Measurements from ENCODE around the gene PIM1. TPM values are rescaled to one million over a fixed set of nuclear protein-coding genes. Genes with fewer than 3 reads are reported as not detected.
"Not testable (repeated sequence)": the region's sequence is repeated elsewhere in the genome, so short reads cannot be mapped to it uniquely, and the experiment has no call there.

The PIM1 gene
- polyA plus RNA-seq = 31.1 TPM

DNA sequence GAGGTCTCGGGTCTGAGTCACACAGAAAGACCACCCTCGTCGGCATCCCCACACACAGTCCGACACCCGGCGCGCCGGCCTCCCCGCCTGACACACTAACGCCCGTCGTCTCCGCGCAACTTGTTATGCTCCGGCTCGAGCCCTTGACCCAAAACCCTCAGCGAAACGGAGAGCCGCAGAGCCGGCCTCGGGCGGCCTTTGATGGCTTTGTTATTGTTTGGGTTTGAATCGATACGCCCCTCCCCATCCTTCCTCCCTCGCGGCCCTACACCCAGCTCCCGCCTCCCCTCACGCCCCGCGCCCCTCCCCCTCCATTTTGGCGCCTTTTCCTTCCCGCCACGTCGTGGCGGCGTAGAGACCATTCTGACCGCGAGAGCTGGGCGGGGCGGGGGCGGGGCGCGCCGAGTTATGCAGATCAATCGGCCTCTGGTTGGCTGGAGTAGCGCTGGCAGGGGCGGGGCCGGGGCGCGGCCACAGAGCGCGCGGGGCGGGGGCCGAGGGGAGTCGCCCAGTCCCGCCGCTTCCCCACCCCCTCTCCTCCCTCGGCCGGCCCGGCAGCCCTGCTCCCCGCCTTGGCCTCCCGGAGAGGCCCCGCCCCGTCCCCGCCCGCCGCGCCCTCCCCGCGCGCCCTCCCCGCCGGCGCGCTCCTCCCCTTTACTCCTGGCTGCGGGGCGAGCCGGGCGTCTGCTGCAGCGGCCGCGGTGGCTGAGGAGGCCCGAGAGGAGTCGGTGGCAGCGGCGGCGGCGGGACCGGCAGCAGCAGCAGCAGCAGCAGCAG lies at the start of gene PIM1:
PIM1 (plus strand) TSS at position 657 of the 777 bp plus-strand sequence. CDS start 424 bp downstream, outside the sequence.
- Mint-ChIP-seq H3K27me3 (no peaks in the 10 kb centered on the region), H3K27ac (peak within 1 kb of the TSS; percentile 86 to 99 (median 99)), H3K4me1 (peaks cover 9 to 31% (median 27%) of the 10 kb centered on the region in 3 donors), H3K9me3 (no peaks in the 10 kb centered on the region), H3K4me3 (peak within 1 kb of the TSS; percentile 90 to 99 (median 97)), H3K36me3 (peaks cover 8% of the 10 kb centered on the region)

- H3K27ac Mint-ChIP-seq = no peak overlapping the region
- H3K27me3 Mint-ChIP-seq = no peaks in the 10 kb centered on the region
- H3K36me3 Mint-ChIP-seq = no peaks in the 10 kb centered on the region
- no peak overlapping the region for H3K4me3 Mint-ChIP-seq
- no peaks in the 10 kb centered on the region for H3K9me3 Mint-ChIP-seq
- H3K4me1 Mint-ChIP-seq = peaks cover 4 to 7% (median 5%) of the 10 kb centered on the region in 3 donors
These were observed 48.4 kb upstream of the PIM1 start for GRCh38 chr6:37121556-37121955.

- Mint-ChIP-seq H3K36me3 (no peaks in the 10 kb centered on the region), H3K4me1 (peaks cover 4 to 7% (median 5%) of the 10 kb centered on the region in 3 donors), H3K27ac (peak overlapping the region in 1 of 3 donors; percentile 67), H3K27me3 (no peaks in the 10 kb centered on the region), H3K9me3 (no peaks in the 10 kb centered on the region), H3K4me3 (no peak overlapping the region)
These were observed 47.1 kb upstream of the PIM1 start for GRCh38 chr6:37122861-37123260.

- Mint-ChIP-seq H3K36me3 (no peaks in the 10 kb centered on the region), H3K4me1 (peaks cover 4 to 7% (median 5%) of the 10 kb centered on the region in 3 donors), H3K9me3 (no peaks in the 10 kb centered on the region), H3K4me3 (no peak overlapping the region), H3K27ac (no peak overlapping the region), H3K27me3 (peaks cover 2% of the 10 kb centered on the region)
These were observed 45.8 kb upstream of the PIM1 start for GRCh38 chr6:37123957-37124729.

DNA sequence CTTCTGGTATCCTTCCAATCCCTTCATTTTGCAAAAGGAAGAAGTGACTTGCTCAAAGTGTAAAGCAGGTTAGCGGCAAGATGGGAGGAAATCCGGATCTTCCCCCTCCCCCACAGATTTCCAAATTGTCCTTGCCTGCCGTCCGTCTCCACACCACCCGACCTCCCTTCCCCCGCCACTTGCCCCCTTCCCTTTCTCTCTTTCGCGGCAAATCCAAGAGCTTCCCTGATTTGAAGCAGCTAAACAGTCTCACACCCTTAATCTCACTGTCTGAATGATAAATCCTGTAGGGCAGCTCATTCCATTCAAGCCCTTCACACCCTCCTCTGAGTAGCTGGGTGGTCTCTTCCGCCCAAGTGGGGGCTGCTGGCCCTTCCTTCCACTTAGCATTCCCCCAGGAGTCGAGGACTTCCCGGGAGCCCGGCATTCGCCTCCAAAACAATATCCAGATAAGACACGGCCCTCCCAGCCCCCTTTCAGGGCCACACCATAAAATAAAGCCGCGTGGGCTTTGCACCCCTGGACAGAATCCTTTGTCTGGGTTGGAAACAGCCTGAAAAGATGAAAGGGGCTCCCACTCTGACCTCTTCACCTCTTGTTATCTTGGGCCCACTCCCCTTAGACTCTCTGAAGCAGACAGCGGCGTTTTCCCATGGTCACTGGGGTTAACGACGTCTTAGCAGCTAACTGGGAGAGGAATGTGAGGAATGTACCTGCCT lies 44.0 kb upstream of the PIM1 start:
- no peaks in the 10 kb centered on the region for H3K9me3 Mint-ChIP-seq
- no peaks in the 10 kb centered on the region for H3K36me3 Mint-ChIP-seq
- H3K4me3 Mint-ChIP-seq = no peak overlapping the region
- H3K27ac Mint-ChIP-seq = no peak overlapping the region
- H3K4me1 Mint-ChIP-seq = peaks cover 0 to 6% (median 4%) of the 10 kb centered on the region in 3 donors
- H3K27me3 Mint-ChIP-seq = peaks cover 2% of the 10 kb centered on the region

- Mint-ChIP-seq H3K4me1 (peaks cover 0 to 6% (median 4%) of the 10 kb centered on the region in 3 donors), H3K27me3 (peaks cover 2% of the 10 kb centered on the region), H3K9me3 (no peaks in the 10 kb centered on the region), H3K4me3 (no peak overlapping the region), H3K27ac (no peak overlapping the region), H3K36me3 (no peaks in the 10 kb centered on the region)
These were observed 43.4 kb upstream of the PIM1 start for GRCh38 chr6:37126493-37126958.

DNA sequence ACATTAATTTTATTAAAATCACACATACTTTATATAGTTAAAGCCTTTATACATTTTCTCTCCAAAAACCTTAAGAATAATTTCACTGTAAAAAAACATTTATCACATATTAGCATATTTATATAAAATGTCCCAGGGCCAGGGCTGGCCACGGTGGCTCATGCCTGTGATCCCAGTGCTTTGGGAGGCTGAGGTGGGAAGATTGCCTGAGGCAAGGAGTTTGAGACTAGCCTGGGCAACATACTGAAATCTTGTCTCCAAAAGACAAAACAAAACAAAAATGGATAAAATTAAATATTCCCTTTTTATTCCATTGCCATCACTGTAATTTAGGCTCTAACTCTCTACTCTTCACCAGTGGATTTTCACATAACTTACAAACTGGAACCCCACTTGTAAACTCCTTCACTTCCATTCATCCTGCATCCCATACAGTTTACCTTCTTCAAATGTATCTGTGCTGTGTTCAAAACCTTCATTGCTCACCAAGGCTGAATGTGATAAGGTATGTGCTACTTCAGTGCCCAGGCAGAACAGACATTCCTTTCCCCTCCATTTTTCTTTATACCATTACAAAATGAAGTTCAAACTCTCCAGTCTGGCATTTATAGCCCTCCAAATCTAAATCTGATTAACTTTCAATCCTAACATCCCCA lies 42.9 kb upstream of the PIM1 start:
- H3K9me3 Mint-ChIP-seq = no peaks in the 10 kb centered on the region
- H3K4me3 Mint-ChIP-seq = no peak overlapping the region
- no peaks in the 10 kb centered on the region for H3K36me3 Mint-ChIP-seq
- H3K27me3 Mint-ChIP-seq = peaks cover 2% of the 10 kb centered on the region
- H3K27ac Mint-ChIP-seq = peak overlapping the region in 1 of 3 donors; percentile 46
- H3K4me1 Mint-ChIP-seq = peaks cover 0 to 6% (median 4%) of the 10 kb centered on the region in 3 donors

- Mint-ChIP-seq H3K9me3 (no peaks in the 10 kb centered on the region), H3K4me1 (peaks cover 0 to 6% (median 4%) of the 10 kb centered on the region in 3 donors), H3K4me3 (no peak overlapping the region), H3K27me3 (peaks cover 2% of the 10 kb centered on the region), H3K36me3 (no peaks in the 10 kb centered on the region), H3K27ac (no peak overlapping the region)
These were observed 41.7 kb upstream of the PIM1 start for GRCh38 chr6:37127961-37128862.

- not testable (repeated sequence) for H3K36me3 Mint-ChIP-seq, H3K4me1 Mint-ChIP-seq, H3K27ac Mint-ChIP-seq
These were observed 41.0 kb upstream of the PIM1 start for GRCh38 chr6:37128863-37129443.

DNA sequence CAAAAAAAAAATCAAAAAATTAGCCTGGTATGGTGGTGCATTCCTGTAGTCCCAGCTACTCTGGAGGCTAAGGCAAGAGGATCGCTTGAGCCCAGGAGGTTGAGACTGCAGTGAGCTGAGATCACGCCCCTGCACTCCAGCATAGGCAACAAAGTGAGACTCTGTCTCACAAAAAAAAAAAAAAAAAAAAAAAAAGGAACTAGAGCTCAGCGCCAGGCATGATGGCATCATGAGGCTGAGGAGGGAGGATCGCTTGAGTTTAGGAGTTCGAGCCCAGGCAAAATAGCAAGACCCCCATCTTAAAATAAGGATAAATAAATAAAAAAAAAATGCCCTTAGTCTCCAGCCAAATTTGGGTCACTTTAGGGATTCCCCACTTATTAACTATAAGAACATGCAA lies 40.4 kb upstream of the PIM1 start:
- H3K4me3 Mint-ChIP-seq = peak overlapping the region in 1 of 4 donors; percentile 68
- H3K9me3 Mint-ChIP-seq = no peaks in the 10 kb centered on the region
- peaks cover 0 to 7% (median 4%) of the 10 kb centered on the region in 3 donors for H3K4me1 Mint-ChIP-seq

More at GRCh38 chr6:37128863-37129443, 41.0 kb upstream of the PIM1 start:
- not testable (repeated sequence) for H3K27me3 Mint-ChIP-seq, H3K4me3 Mint-ChIP-seq, H3K9me3 Mint-ChIP-seq

DNA sequence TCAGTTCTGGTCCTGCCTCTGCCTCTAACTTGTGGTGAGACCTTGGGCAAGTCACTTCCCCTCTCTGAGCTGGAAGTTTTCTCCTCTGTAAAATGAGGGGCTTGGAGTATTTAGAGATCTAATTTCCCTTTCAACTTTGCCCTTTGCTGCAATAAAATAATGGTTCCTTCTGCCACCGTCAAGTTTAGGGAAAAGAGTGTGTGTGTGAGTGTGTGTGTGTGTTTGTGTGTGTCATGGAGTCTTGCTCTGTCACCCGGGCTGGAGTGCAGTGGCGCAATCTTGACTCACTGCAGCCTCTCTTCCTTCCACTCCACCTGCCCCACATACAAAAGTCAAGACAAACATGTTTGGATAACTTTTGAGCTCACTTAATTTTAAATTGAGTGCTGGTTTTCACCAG lies 39.2 kb upstream of the PIM1 start:
- H3K27me3 Mint-ChIP-seq = peaks cover 2% of the 10 kb centered on the region
- no peaks in the 10 kb centered on the region for H3K9me3 Mint-ChIP-seq
- no peak overlapping the region for H3K27ac Mint-ChIP-seq
- no peak overlapping the region for H3K4me3 Mint-ChIP-seq
- H3K4me1 Mint-ChIP-seq = peaks cover 0 to 9% (median 4%) of the 10 kb centered on the region in 3 donors
- H3K36me3 Mint-ChIP-seq = no peaks in the 10 kb centered on the region

More for the DNA sequence above, 40.4 kb upstream of the PIM1 start:
- no peak overlapping the region for H3K27ac Mint-ChIP-seq
- H3K27me3 Mint-ChIP-seq = peaks cover 2% of the 10 kb centered on the region
- H3K36me3 Mint-ChIP-seq = no peaks in the 10 kb centered on the region

GRCh38 chr6:37131104-37131959 lies 38.6 kb upstream of the PIM1 start:
- Mint-ChIP-seq H3K27ac (no peak overlapping the region), H3K27me3 (peaks cover 2% of the 10 kb centered on the region), H3K4me3 (no peak overlapping the region), H3K36me3 (no peaks in the 10 kb centered on the region), H3K9me3 (no peaks in the 10 kb centered on the region), H3K4me1 (peaks cover 0 to 9% (median 4%) of the 10 kb centered on the region in 3 donors)

- no peaks in the 10 kb centered on the region for H3K9me3 Mint-ChIP-seq
- no peaks in the 10 kb centered on the region for H3K36me3 Mint-ChIP-seq
- H3K27ac Mint-ChIP-seq = no peak overlapping the region
- no peak overlapping the region for H3K4me3 Mint-ChIP-seq
- peaks cover 2% of the 10 kb centered on the region for H3K27me3 Mint-ChIP-seq
- peaks cover 1 to 13% (median 4%) of the 10 kb centered on the region in 3 donors for H3K4me1 Mint-ChIP-seq
These were observed 38.0 kb upstream of the PIM1 start for GRCh38 chr6:37131960-37132253.
